ENCODE measurements around the gene CGB8. TPM values are rescaled to one million over a fixed set of nuclear protein-coding genes. Genes with fewer than 3 reads are reported as not detected.

CGB8 gene
- total and polyA plus RNA-seq, 12 donors: not detected

- peaks cover 3 to 19% of the 10 kb centered on the region in 2 donors for H3K4me1 ChIP-seq (replicated peaks in 1 of 2)
Observed at GRCh38 chr19:49017666-49018351, 31.1 kb downstream of the CGB8 start.

DNA sequence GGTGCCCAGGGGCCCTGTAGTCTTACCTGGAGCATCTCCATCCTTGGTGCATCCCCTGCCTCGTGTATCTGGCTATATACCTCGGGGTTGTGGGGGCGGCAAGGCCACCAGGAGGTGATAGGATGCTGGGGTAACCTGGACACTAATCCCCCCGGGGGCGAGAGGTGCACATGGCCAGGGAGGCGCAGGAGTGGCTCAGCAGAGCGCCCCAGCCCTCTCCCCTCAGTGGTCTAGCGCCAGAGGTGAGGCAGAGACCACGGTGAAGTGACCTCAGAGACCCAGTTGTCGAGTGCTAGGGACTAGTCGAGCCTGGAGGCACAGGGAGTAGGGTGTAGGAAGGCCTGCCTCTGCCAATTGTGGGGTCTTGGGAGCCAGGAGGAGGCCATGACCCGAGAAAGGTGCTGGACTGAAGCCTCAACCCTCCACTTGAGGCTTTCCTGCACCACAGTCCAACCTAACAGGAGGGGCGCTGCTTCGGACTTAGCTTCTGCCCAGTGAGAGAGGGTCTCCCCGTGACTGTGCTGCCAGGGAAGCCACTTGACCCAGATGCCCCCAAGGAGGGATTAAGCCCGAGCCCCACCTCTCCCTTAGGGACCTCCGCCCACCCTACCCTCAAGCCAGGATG is 31.8 kb downstream of the CGB8 start, which contains the start of gene LHB:
Gene LHB (minus strand): TSS at position 51 of the 625 bp plus-strand sequence. CDS start 10 bp downstream, at position 41.
- Histone ChIP-seq H3K36me3 (replicated peaks in 1 of 2) (peaks cover 0 to 8% of the 10 kb centered on the region in 2 donors), H3K27me3 (no peaks in the 10 kb centered on the region), H3K9me3 (replicated peaks in 1 of 3) (no peaks in the 10 kb centered on the region), H3K4me1 (replicated peaks in 1 of 2) (peaks cover 3 to 19% of the 10 kb centered on the region in 2 donors), H3K27ac (no peak within 1 kb of the TSS), H3K4me3 (peak within 1 kb of the TSS in 2 of 4 donors; percentile 22 to 51)
- intact Hi-C loops (cut with DNase I): no loop called here
- TF ChIP-seq POLR2A (IDR thresholded peaks at IDR 0.05): no peak
- TF ChIP-seq CTCF (IDR thresholded peaks at IDR 0.05): no peak
- 68 to 81% (median 72%) methylated on average over 9 to 17 of the region's 17 CpGs for WGBS, 4 donors
- no peak for DNase-seq

More at GRCh38 chr19:49017666-49018351, 31.1 kb downstream of the CGB8 start:
- Histone ChIP-seq H3K27ac (no peak overlapping the region), H3K27me3 (no peaks in the 10 kb centered on the region), H3K36me3 (replicated peaks in 1 of 2) (peaks cover 0 to 5% of the 10 kb centered on the region in 2 donors), H3K4me3 (peak overlapping the region in 2 of 4 donors; percentile 22 to 51), H3K9me3 (replicated peaks in 1 of 3) (no peaks in the 10 kb centered on the region)
- DNase-seq: peak in 5 of 7 donors; percentile 44 to 58 (median 50)
- 0 to 2% (median 1%) methylated on average over 5 to 62 of the region's 62 CpGs for WGBS, 4 donors
- intact Hi-C loops (cut with DNase I): no loop called here
- TF ChIP-seq POLR2A (IDR thresholded peaks at IDR 0.05) (no peak), CTCF (IDR thresholded peaks at IDR 0.05) (peak in 5 of 6 experiments; percentile 19 to 50 (median 26))

GRCh38 chr19:49016067-49016839 is 32.7 kb downstream of the CGB8 start:
- Histone ChIP-seq H3K9me3 (replicated peaks in 1 of 3) (no peaks in the 10 kb centered on the region), H3K27me3 (no peaks in the 10 kb centered on the region), H3K27ac (no peak overlapping the region), H3K4me3 (no peak overlapping the region), H3K36me3 (replicated peaks in 1 of 2) (peaks cover 0 to 11% of the 10 kb centered on the region in 2 donors), H3K4me1 (replicated peaks in 1 of 2) (peaks cover 3 to 19% of the 10 kb centered on the region in 2 donors)
- intact Hi-C loops (cut with DNase I): no loop called here
- DNase-seq: no peak
- TF ChIP-seq CTCF (IDR thresholded peaks at IDR 0.05) (no peak), POLR2A (IDR thresholded peaks at IDR 0.05) (no peak)
- 90 to 96% (median 93%) methylated on average over 9 to 26 of the region's 29 CpGs for WGBS, 4 donors

GRCh38 chr19:49014870-49015255 is 34.0 kb downstream of the CGB8 start:
- no peaks in the 10 kb centered on the region for H3K9me3 ChIP-seq (replicated peaks in 1 of 3)
- H3K27me3 ChIP-seq: no peaks in the 10 kb centered on the region
- no peak overlapping the region for H3K4me3 ChIP-seq
- peaks cover 3 to 19% of the 10 kb centered on the region in 2 donors for H3K4me1 ChIP-seq (replicated peaks in 1 of 2)
- intact Hi-C loops (cut with DNase I): no loop called here
- peaks cover 0 to 21% of the 10 kb centered on the region in 2 donors for H3K36me3 ChIP-seq (replicated peaks in 1 of 2)
- DNase-seq: no peak
- WGBS, 4 donors: 91 to 94% (median 93%) methylated on average over 14 to 18 of the region's 18 CpGs
- TF ChIP-seq CTCF (IDR thresholded peaks at IDR 0.05) (no peak), POLR2A (IDR thresholded peaks at IDR 0.05) (no peak)
- no peak overlapping the region for H3K27ac ChIP-seq

Measured in adrenal gland (tissue), 12 donors.